Germinal center (tissue), 1 donor: ENCODE data around the gene GLRA2.

Experiments
- DNase-seq: peaks from one replicate; pipeline ENCODE4 v3.0.0; 2012; ENCODE audit warnings: mixed read lengths, low spot score

The GLRA2 gene

GRCh38 chrX:14529290-14529989 is at the start of gene GLRA2:
Gene GLRA2 (plus strand): TSS chrX:14529536. CDS start chrX:14530058, 522 bp downstream.
- peak; percentile 1 for DNase-seq

GRCh38 chrX:14489437-14489836 is 39.9 kb upstream of the GLRA2 start:
- no peak for DNase-seq

- no peak for DNase-seq
These were observed 37.6 kb upstream of the GLRA2 start for GRCh38 chrX:14491689-14492088.

GRCh38 chrX:14496674-14497073 is 32.7 kb upstream of the GLRA2 start:
- DNase-seq = no peak

- no peak for DNase-seq
These were observed 32.1 kb upstream of the GLRA2 start for GRCh38 chrX:14497184-14497666.

GRCh38 chrX:14501327-14501726 is 28.0 kb upstream of the GLRA2 start:
- no peak for DNase-seq

GRCh38 chrX:14504960-14505538 is 24.3 kb upstream of the GLRA2 start:
- DNase-seq = no peak

GRCh38 chrX:14505648-14506047 is 23.7 kb upstream of the GLRA2 start:
- DNase-seq = no peak

GRCh38 chrX:14506866-14507265 is 22.5 kb upstream of the GLRA2 start:
- DNase-seq = no peak

GRCh38 chrX:14508025-14508690 is 21.2 kb upstream of the GLRA2 start:
- DNase-seq = no peak

- DNase-seq = no peak
These were observed 19.8 kb upstream of the GLRA2 start for GRCh38 chrX:14509325-14510057.

GRCh38 chrX:14528629-14529289 is 577 bp upstream of the GLRA2 start:
- DNase-seq = peak; percentile 6

- DNase-seq = no peak
These were observed 4.5 kb downstream of the GLRA2 start for GRCh38 chrX:14533867-14534266.

- no peak for DNase-seq
These were observed 16.9 kb downstream of the GLRA2 start for GRCh38 chrX:14546190-14546589.

- DNase-seq = no peak
These were observed 24.9 kb downstream of the GLRA2 start for GRCh38 chrX:14554131-14554715.

- no peak for DNase-seq
These were observed 34.7 kb downstream of the GLRA2 start for GRCh38 chrX:14564058-14564457.

GRCh38 chrX:14573161-14573560 is 43.8 kb downstream of the GLRA2 start:
- no peak for DNase-seq

GRCh38 chrX:14581081-14581480 is 51.7 kb downstream of the GLRA2 start:
- DNase-seq = no peak

- no peak for DNase-seq
These were observed 55.2 kb downstream of the GLRA2 start for GRCh38 chrX:14584548-14584947.

GRCh38 chrX:14590216-14590615 is 60.9 kb downstream of the GLRA2 start:
- DNase-seq = no peak

- DNase-seq = no peak
These were observed 61.5 kb downstream of the GLRA2 start for GRCh38 chrX:14590693-14591424.
